Bone marrow (tissue), 2 donors: ENCODE data around the gene AP5S1.

Source experiments
- DNase-seq, 2 donors: peaks; one replicate each; lab custom pipeline; 2025; lab: John Stamatoyannopoulos, UW

The AP5S1 gene

DNA sequence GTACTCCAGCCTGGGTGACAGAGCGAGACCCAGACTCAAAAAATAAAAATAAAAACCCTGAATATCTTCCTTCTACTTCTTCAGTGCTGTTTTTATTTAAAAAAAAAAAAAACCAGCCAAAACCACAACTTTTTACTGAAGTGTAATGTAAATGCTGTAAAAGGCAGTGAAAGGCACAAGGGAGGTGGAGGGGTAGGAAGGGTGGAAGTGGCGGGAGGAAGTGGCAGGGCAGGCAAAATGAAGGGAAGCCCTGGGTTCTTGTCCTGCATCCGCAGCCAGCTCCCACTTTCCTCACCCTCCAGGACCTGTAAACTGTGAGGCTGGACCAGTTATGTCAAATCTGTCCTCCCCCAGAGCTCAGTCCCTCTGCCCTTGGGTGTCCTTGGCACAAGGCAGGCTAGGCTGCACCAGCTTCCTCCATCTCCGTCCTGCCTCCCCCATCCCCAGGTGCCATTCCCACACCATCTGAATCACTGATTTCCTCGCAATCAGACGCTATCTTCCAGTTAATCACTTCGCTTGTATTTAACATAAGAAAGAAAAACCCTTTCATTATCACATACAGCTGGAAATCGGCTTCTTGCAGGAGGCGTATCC, 55.1 kb downstream of the AP5S1 start:
- DNase-seq = no peak

DNA sequence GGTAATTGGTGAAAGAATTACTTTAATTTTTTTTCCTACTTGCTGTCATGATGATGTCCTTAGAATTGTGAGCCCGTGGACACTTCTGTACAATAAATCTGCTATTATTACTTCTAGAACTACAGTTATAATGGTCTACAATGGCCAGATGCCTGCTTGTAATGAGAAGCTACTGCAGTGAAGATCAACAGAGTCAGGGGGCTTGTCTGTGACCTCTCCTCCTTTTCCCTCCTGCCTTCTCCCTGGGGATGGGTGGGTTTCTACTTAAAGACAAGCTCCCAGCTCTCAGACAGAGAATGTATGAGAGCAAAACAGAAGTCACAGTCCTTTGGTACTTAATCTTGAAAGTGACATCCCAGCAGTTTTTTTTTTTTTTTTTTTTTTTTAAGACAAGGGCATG, 55.7 kb downstream of the AP5S1 start:
- DNase-seq = no peak

DNA sequence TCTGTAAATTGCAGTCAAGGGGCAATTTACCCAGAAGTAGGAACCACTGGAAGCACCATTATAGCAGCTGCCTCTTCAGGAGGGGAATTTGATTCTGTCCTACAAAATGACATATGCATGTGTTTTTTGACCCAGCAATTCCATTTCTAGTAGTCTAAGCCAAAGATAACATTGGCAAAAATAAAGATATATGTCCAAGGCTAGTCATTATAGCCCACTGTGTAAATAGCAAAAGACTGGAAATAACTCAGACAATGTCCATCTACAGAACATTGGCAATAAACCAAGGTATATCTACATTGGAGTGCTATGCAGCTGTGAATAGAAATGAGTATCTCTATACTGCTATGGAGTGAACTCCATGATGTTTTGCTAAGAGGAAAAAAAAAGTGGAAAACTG, 56.3 kb downstream of the AP5S1 start:
- no peak for DNase-seq
